A673 (cell line): ENCODE measurements around the gene PAPPA. TPM values are rescaled to one million over a fixed set of nuclear protein-coding genes. Genes with fewer than 3 reads are reported as not detected.
A peak's percentile ranks its signal among the peaks of the same experiment; 100 is the strongest.

ENCODE experiments used
- BruUV-seq: library from RNA; stranded (reverse); fragments of 400-500 nt; replicated peaks from 2 replicates; lab custom pipeline; 2021; lab: Mats Ljungman, UMichigan
- CTCF ChIA-PET: fragments of 300-600 bp; sonication (Branson Sonifier 250); formaldehyde crosslinking; loops from one replicate; lab custom pipeline; 2022; ENCODE audit warnings: antibody characterized with exemption; lab: Charles Lee
- POLR2A ChIA-PET: fragments of 300-600 bp; sonication (Branson Sonifier 250); formaldehyde crosslinking; loops from one replicate; lab custom pipeline; 2022; ENCODE audit warnings: antibody characterized with exemption; ENCODE audit not compliant: low non-redundant PET; lab: Charles Lee
- DNase-seq: peaks from one replicate; pipeline ENCODE4 v3.0.0-alpha.2; 2015; ENCODE audit warnings: low spot score
- H3K27ac ChIP-seq: fragments of 200-600 bp; sonication (generic); 2 replicates; pipeline ENCODE4 v1.5.1; 2016; ENCODE audit warnings: mixed run types, low read depth, mild to moderate bottlenecking, mixed read lengths, antibody characterized with exemption, low read length; ENCODE audit not compliant: poor library complexity, severe bottlenecking
- H3K27me3 ChIP-seq: fragments of 200-600 bp; sonication (generic); replicated peaks from 2 replicates; pipeline ENCODE4 v1.6.1; 2017; ENCODE audit warnings: mixed run types, low read depth, mild to moderate bottlenecking, mixed read lengths, antibody characterized with exemption, low read length; ENCODE audit not compliant: insufficient read depth, poor library complexity
- H3K36me3 ChIP-seq: fragments of 200-600 bp; sonication (generic); 2 replicates; pipeline ENCODE4 v1.6.1; 2016; ENCODE audit warnings: mixed run types, mild to moderate bottlenecking, mixed read lengths, antibody characterized with exemption, low read length; ENCODE audit not compliant: insufficient read depth, poor library complexity, severe bottlenecking
- H3K4me1 ChIP-seq: fragments of 200-600 bp; sonication (generic); 2 replicates; pipeline ENCODE4 v1.6.1; 2017; ENCODE audit warnings: mixed run types, mild to moderate bottlenecking, mixed read lengths, antibody characterized with exemption, low read length; ENCODE audit not compliant: insufficient read depth, poor library complexity, severe bottlenecking
- H3K4me3 ChIP-seq: fragments of 200-600 bp; sonication (generic); 2 replicates; pipeline ENCODE4 v1.5.1; 2016; ENCODE audit warnings: low read depth, mixed run types, mild to moderate bottlenecking, mixed read lengths, low read length; ENCODE audit not compliant: poor library complexity, severe bottlenecking
- H3K9me3 ChIP-seq: fragments of 200-600 bp; sonication (generic); 2 replicates; pipeline ENCODE4 v1.6.1; 2016; ENCODE audit warnings: mixed run types, low read depth, mild to moderate bottlenecking, mixed read lengths, antibody characterized with exemption, low read length; ENCODE audit not compliant: poor library complexity, severe bottlenecking
- CTCF ChIP-seq: fragments of 300-800, 200-600 bp; sonication (generic); conservative IDR thresholded peaks from 2 replicates; pipeline ENCODE4 v1.5.1; 2017; ENCODE audit warnings: low read depth, mild to moderate bottlenecking, antibody characterized with exemption, low read length, moderate library complexity, mixed read lengths
- EZH2 ChIP-seq: fragments of 200-600 bp; sonication (generic); IDR thresholded peaks from 2 replicates; pipeline ENCODE4 v1.6.1; 2017; ENCODE audit warnings: borderline replicate concordance, low read depth, mild to moderate bottlenecking, mixed read lengths, antibody characterized with exemption, low read length; ENCODE audit not compliant: poor library complexity, severe bottlenecking
- intact Hi-C: fragments of 100-400 bp; cut with micrococcal nuclease; formaldehyde crosslinking; loops from one replicate; pipeline ENCODE4 v1.10.0; 2022; ENCODE audit not compliant: unreplicated experiment
- total RNA-seq: library from RNA; stranded (reverse); gene quantifications from 2 replicates; pipeline ENCODE4 v1.2.3, GENCODE V29; 2021

The PAPPA gene
- total RNA-seq, 1 experiment from 2014 or later, result 47.4 TPM

- no peak for DNase-seq
- H3K36me3 ChIP-seq, result peaks cover 39% of the 10 kb centered on the region
- no peaks in the 10 kb centered on the region for H3K9me3 ChIP-seq
- BruUV-seq, result no TSS peak
- intact Hi-C loops, result no loop called here
- TF ChIP-seq CTCF, result no peak
- ChIA-PET CTCF (interaction anchor here (0.5 kb wide), 1 partner anchor 9 kb away, joined by 4 read pairs; the partner anchor contains the start of gene PAPPA), POLR2A (no interaction called here)
- no peak overlapping the region for H3K4me3 ChIP-seq
- H3K27ac ChIP-seq, result peak overlapping the region; percentile 20
- no peaks in the 10 kb centered on the region for H3K27me3 ChIP-seq
- peaks cover 52% of the 10 kb centered on the region for H3K4me1 ChIP-seq
Measured at GRCh38 chr9:116162241-116162781, 8.7 kb downstream of the PAPPA start.

GRCh38 chr9:116163293-116164055, 9.9 kb downstream of the PAPPA start:
- BruUV-seq, result no TSS peak
- CTCF ChIA-PET, result no interaction called here
- H3K4me3 ChIP-seq, result no peak overlapping the region
- TF ChIP-seq CTCF, result peak; percentile 55
- no peak for TF ChIP-seq EZH2
- no peaks in the 10 kb centered on the region for H3K9me3 ChIP-seq
- POLR2A ChIA-PET, result interaction anchor here (0.6 kb wide), 1 partner anchor 331 kb away, joined by 3 read pairs; no protein-coding TSS in a partner anchor
- no peak overlapping the region for H3K27ac ChIP-seq
- peaks cover 38% of the 10 kb centered on the region for H3K36me3 ChIP-seq
- no peaks in the 10 kb centered on the region for H3K27me3 ChIP-seq
- DNase-seq, result peak; percentile 41
- intact Hi-C loops, result no loop called here
- peaks cover 50% of the 10 kb centered on the region for H3K4me1 ChIP-seq

GRCh38 chr9:116165912-116166311, 12.3 kb downstream of the PAPPA start:
- H3K36me3 ChIP-seq, result peaks cover 16% of the 10 kb centered on the region
- H3K9me3 ChIP-seq, result no peaks in the 10 kb centered on the region
- BruUV-seq, result no TSS peak
- no peak for DNase-seq
- no peak overlapping the region for H3K27ac ChIP-seq
- ChIA-PET CTCF (interaction anchor here (1.1 kb wide), 1 partner anchor 43 kb away, joined by 3 read pairs; no protein-coding TSS in a partner anchor), POLR2A (interaction anchor here (0.5 kb wide), 1 partner anchor 11 kb away, joined by 15 read pairs; no protein-coding TSS in a partner anchor)
- H3K27me3 ChIP-seq, result no peaks in the 10 kb centered on the region
- H3K4me3 ChIP-seq, result no peak overlapping the region
- H3K4me1 ChIP-seq, result peaks cover 52% of the 10 kb centered on the region
- intact Hi-C loops, result no loop called here
- TF ChIP-seq CTCF (no peak), EZH2 (no peak)
